Measurements from ENCODE around the gene MITF.

GRCh38 chr3:69772152-69772867, 33.0 kb downstream of the MITF start:
- TF ChIP-seq CTCF (IDR thresholded peaks at IDR 0.05 in 4 of 5, conservative IDR thresholded peaks at IDR 0.05 in 1 of 5) (no peak), POLR2A (IDR thresholded peaks at IDR 0.05) (no peak)

Data from gastrocnemius medialis (tissue), 4 donors.